Kidney epithelial cell (primary cell): Measurements from ENCODE around the gene HTR4. TPM values are rescaled to one million over a fixed set of nuclear protein-coding genes. Genes with fewer than 3 reads are reported as not detected.

Experiments
- DNase-seq: peaks from one replicate; pipeline ENCODE4 v3.0.0-alpha.2; 2010; ENCODE audit warnings: low read depth
- H3K27me3 ChIP-seq: 2 replicates; pipeline ENCODE4 v1.6.0; 2011; ENCODE audit warnings: low read length; ENCODE audit not compliant: control insufficient read depth, insufficient read depth
- H3K36me3 ChIP-seq: 2 replicates; pipeline ENCODE4 v1.5.1; 2011; ENCODE audit warnings: low read length; ENCODE audit not compliant: control insufficient read depth, insufficient read depth
- H3K4me3 ChIP-seq: 2 replicates; pipeline ENCODE4 v1.5.1; 2011; ENCODE audit warnings: low read depth, mild to moderate bottlenecking, control low read depth, low read length
- CTCF ChIP-seq: IDR thresholded peaks from 2 replicates; pipeline ENCODE4 v1.5.1; 2011; ENCODE audit warnings: mild to moderate bottlenecking, moderate library complexity, low read length, control low read depth, inconsistent platforms; ENCODE audit not compliant: insufficient read depth, poor library complexity, severe bottlenecking
- total RNA-seq: library from RNA; depleted of rRNA; stranded (reverse); fragments of >200 nt; gene quantifications from 2 replicates; pipeline ENCODE4 v1.2.3, GENCODE V29; 2015

HTR4 gene
- total RNA-seq, 1 donor from 2014 or later, result not detected

- TF ChIP-seq CTCF, result no peak
- no peaks in the 10 kb centered on the region for H3K27me3 ChIP-seq
- DNase-seq, result no peak
These were observed 12.0 kb upstream of the HTR4 start for GRCh38 chr5:148666353-148666752.

GRCh38 chr5:148665431-148665830, 11.1 kb upstream of the HTR4 start:
- Histone ChIP-seq H3K4me3 (no peak overlapping the region), H3K27me3 (no peaks in the 10 kb centered on the region), H3K36me3 (no peaks in the 10 kb centered on the region)
- TF ChIP-seq CTCF, result no peak
- no peak for DNase-seq

More at GRCh38 chr5:148666353-148666752, 12.0 kb upstream of the HTR4 start:
- no peak overlapping the region for H3K4me3 ChIP-seq
- no peaks in the 10 kb centered on the region for H3K36me3 ChIP-seq

- no peak for TF ChIP-seq CTCF
- Histone ChIP-seq H3K36me3 (no peaks in the 10 kb centered on the region), H3K27me3 (no peaks in the 10 kb centered on the region), H3K4me3 (no peak overlapping the region)
- no peak for DNase-seq
These were observed 9.2 kb upstream of the HTR4 start for GRCh38 chr5:148663509-148663908.

GRCh38 chr5:148660346-148660660, 6.0 kb upstream of the HTR4 start:
- H3K36me3 ChIP-seq, result no peaks in the 10 kb centered on the region
- H3K4me3 ChIP-seq, result no peak overlapping the region
- H3K27me3 ChIP-seq, result peaks cover 2% of the 10 kb centered on the region
- DNase-seq, result no peak
- TF ChIP-seq CTCF, result no peak

GRCh38 chr5:148659641-148660345, 5.5 kb upstream of the HTR4 start:
- no peak overlapping the region for H3K4me3 ChIP-seq
- no peak for TF ChIP-seq CTCF
- peaks cover 7% of the 10 kb centered on the region for H3K27me3 ChIP-seq
- no peaks in the 10 kb centered on the region for H3K36me3 ChIP-seq
- DNase-seq, result no peak

- H3K27me3 ChIP-seq, result peaks cover 25% of the 10 kb centered on the region
- no peak for TF ChIP-seq CTCF
- no peak overlapping the region for H3K4me3 ChIP-seq
- DNase-seq, result no peak
- no peaks in the 10 kb centered on the region for H3K36me3 ChIP-seq
These were observed 964 bp downstream of the HTR4 start for GRCh38 chr5:148653291-148653835.
